Measurements from ENCODE around the gene LRRFIP1.

GRCh38 chr2:237661799-237662328 is 34.5 kb downstream of the LRRFIP1 start:
- TF ChIP-seq EP300 (IDR thresholded peaks at IDR 0.05), result no peak
- TF ChIP-seq CTCF (IDR thresholded peaks at IDR 0.05), result no peak

All from ovary (tissue), 3 donors.